GM18868 (cell line): Measurements from ENCODE around the gene CA5A.
"Not testable (repeated sequence)": the region's sequence is repeated elsewhere in the genome, so short reads cannot be mapped to it uniquely, and the experiment has no call there.

Experiments used
- ATAC-seq: cut with Tn5 transposase; IDR thresholded peaks from one replicate; pipeline ENCODE4 v1.9.1; 2021; ENCODE audit warnings: mild to moderate bottlenecking, moderate library complexity; ENCODE audit not compliant: unreplicated experiment

Gene CA5A

GRCh38 chr16:87870418-87871291 is 65.7 kb downstream of the CA5A start:
- ATAC-seq, result not testable (repeated sequence)

- not testable (repeated sequence) for ATAC-seq
Observed at GRCh38 chr16:87869879-87870417, 66.4 kb downstream of the CA5A start.

DNA sequence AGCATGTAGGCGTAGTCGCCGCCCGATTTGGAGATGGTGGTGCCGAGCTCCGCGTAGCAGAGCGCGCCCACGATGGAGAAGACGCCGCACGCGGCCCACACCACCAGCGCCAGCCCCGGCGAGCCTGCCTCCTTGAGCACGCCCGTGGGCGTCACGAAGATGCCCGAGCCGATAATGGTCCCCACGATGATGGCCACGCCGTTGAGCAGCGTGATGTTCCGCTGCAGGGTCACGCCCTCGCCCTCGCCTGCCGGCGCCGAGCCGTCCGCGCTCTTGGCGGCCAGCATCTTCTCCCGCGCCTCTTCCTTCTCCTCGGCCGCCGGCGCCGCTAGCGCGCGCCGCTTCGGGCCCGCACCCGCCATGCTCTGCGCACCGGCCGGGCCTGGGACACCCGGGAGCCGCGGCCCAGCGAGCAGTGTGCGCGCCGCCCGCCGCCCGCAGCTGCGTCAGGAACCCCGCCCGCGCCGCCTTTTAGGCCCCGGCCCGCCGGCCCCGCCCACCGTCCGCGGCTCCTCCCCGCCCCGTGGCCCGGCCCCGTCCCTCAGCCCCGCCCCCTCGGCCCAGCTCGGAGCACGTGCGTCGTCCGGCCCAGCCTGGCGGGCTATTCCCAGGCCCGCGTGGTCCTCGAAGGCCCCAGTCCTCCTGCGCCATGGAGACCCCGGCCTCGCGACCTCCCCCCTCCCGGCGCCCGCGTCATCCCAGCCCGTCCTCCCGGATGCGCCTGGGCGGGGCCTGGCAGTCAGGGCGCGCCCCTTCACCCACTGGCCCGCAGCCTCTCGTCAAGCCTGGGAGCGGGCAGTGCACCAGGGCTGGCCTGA is 67.1 kb downstream of the CA5A start, which contains the start of gene SLC7A5:
Gene SLC7A5 (minus strand): TSS at position 447 of the 818 bp plus-strand sequence. CDS start 85 bp downstream, at position 362.
- peak; percentile 59 for ATAC-seq

- ATAC-seq, result not testable (repeated sequence)
Observed at GRCh38 chr16:87868254-87869029, 67.9 kb downstream of the CA5A start.

- ATAC-seq, result not testable (repeated sequence)
Observed at GRCh38 chr16:87865902-87866555, 70.3 kb downstream of the CA5A start.

DNA sequence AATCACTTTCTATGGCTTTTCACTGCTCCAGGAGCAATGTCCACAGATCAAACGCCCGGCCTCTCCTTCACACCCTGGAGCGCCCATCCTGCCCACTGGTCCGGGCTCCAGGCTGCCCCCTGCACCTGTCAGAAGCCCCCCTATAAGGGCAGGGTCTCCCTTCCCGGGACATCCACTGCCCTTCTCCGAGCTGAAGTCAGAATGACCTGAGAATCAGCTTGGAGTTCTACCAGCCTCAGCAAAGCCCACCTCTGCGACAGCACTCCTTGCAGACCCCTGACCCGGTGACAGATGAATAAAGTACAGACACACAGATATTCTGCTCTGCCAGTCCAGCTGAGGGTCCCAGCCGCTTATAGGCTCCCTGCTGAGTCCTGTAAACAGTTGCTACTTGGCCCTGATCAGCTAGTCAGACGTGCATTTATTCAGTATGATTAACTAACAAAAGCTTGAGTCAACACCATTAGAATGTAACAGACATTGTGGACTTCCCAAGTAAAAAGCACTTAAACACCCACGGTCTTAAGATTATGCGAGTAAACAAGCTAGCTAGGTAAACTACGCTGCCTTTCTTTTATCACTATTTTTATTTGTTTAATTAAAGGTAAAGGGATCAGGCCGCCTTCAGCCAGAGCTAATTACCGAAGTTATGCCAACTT is 71.9 kb downstream of the CA5A start:
- ATAC-seq, result no peak

DNA sequence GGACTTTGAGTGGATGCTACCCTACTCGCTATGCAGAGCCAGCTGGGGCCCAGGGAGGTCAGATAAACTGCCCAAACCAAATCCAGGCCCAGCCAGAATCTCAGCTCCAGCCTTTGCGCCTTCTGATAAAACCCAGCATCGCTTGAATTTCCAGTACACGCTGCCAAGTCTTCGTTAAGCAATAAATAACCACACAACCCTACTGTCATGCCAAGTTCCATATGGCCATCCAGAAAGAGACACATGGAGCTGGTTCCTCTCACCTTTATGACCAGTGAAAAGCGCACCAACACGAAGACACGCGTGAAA is 73.0 kb downstream of the CA5A start:
- ATAC-seq, result not testable (repeated sequence)

DNA sequence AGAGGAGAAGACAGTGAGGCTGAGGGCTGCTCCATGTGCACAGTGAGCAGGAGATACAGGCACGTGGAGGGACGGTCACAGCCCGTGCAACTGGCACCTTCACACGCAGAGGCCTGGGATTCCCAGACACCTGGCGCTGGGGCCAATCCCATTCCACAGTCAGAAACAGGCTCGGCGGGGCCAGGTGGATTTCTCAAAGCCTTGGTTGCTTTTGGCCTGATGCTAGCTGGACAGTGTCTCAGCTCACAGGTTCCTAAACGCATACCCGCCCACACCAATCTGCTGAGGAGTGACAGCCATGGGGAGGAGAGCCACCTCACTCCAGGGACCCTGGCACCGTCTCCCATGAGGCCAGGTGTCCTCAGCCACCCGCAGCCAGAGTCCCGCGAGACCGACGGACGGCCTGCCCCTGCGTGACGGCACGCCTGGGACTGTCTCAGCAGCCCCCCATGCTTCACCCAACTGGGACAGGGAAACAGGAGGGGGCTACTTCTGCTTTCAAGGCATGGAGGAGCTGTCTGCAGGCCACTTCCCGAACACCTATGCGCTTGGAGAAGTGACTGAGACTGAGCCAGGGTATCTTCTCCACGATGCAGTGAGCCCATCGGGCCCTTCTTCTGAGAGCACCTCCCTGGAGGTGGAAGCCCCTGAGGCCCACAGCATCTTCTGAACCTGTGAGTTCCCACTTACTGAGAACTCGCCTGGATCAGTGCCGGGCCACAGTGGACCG is 73.6 kb downstream of the CA5A start:
- ATAC-seq, result not testable (repeated sequence)

GRCh38 chr16:87861300-87862099 is 74.8 kb downstream of the CA5A start:
- not testable (repeated sequence) for ATAC-seq

- ATAC-seq, result no peak
Observed at GRCh38 chr16:87860553-87861299, 75.6 kb downstream of the CA5A start.

GRCh38 chr16:87858151-87858993 is 78.0 kb downstream of the CA5A start:
- ATAC-seq, result not testable (repeated sequence)

DNA sequence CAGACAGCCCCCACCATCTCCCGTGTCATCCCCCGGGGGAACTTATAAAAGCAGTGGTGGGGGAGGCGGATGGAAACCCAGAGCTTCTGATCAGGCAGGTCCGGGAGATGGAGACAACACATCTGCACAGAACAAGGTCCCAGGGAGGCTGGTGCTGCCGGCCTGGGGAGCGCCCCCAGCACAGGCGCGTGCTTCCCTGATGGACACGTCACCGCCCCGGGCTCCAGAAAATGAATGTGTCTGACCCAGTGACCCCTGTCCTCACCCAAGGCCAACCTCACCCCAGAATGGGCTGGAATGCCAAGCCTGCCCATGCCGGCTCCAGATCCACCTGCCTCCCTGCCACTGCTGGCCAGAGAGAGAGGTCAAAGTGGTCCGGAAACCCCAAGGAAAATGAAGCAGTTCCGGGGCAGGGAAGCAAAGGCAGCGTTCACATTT is 79.5 kb downstream of the CA5A start:
- no peak for ATAC-seq

- no peak for ATAC-seq
Observed at GRCh38 chr16:87855852-87856715, 80.2 kb downstream of the CA5A start.

GRCh38 chr16:87854907-87855683 is 81.2 kb downstream of the CA5A start:
- no peak for ATAC-seq
